Testis (tissue), 3 donors: ENCODE results near the gene FBXO4. TPM values are rescaled to one million over a fixed set of nuclear protein-coding genes. Genes with fewer than 3 reads are reported as not detected.
"Not testable (repeated sequence)": the region's sequence is repeated elsewhere in the genome, so short reads cannot be mapped to it uniquely, and the experiment has no call there.

Experiments used
- DNase-seq: peaks from one replicate; pipeline ENCODE4 v3.0.0-alpha.2; 2019
- H3K27ac ChIP-seq, 2 donors: fragments of 200-600 bp; sonication (generic); one replicate each; pipeline ENCODE4 v1.5.1; 2019
- H3K27me3 ChIP-seq: fragments of 200-600 bp; sonication (generic); one replicate; pipeline ENCODE4 v1.5.1; 2019
- H3K36me3 ChIP-seq: fragments of 200-600 bp; sonication (generic); one replicate; pipeline ENCODE4 v1.5.1; 2017; ENCODE audit warnings: low read depth; ENCODE audit errors: missing control alignments
- H3K4me1 ChIP-seq: fragments of 200-600 bp; sonication (generic); one replicate; pipeline ENCODE4 v1.5.1; 2019
- H3K4me3 ChIP-seq, 2 donors: fragments of 200-600 bp; sonication (generic); one replicate each; pipeline ENCODE4 v1.5.1; 2017 to 2019
- H3K9me3 ChIP-seq: fragments of 200-600 bp; sonication (generic); one replicate; pipeline ENCODE4 v1.5.1; 2017
- CTCF ChIP-seq, 3 experiments: fragments of 450-650 bp in 2 of 3; fragments of 200-600 bp in 1 of 3; sonication (generic) in 1 of 3; IDR thresholded peaks; one replicate each; pipeline ENCODE4 v1.5.1; 2016 to 2019; ENCODE audit warnings: antibody characterized with exemption in 3 of 3, mild to moderate bottlenecking in 2 of 3, moderate library complexity in 1 of 3
- POLR2A ChIP-seq: fragments of 450-650 bp; IDR thresholded peaks from one replicate; pipeline ENCODE4 v1.6.1; 2017; ENCODE audit warnings: antibody characterized with exemption, mild to moderate bottlenecking, moderate library complexity
- WGBS, 2 donors: methylation state at CpG; one replicate each; pipeline ENCODE4 v1.1.5; 2018; 5-methylcytosine and 5-hydroxymethylcytosine counted together
- intact Hi-C: fragments of 100-400 bp; cut with DNase I; formaldehyde crosslinking; loops from one replicate; pipeline ENCODE4 v1.15.1; 2023; ENCODE audit warnings: low total_unique reads
- polyA plus RNA-seq: library from polyadenylated mRNA; stranded (reverse); fragments of 350-450 nt; fragmentation: Illumina TruSeq; extraction: RNeasy Lipid Tissue Mini Kit (QIAGEN cat#74804); gene quantifications from one replicate; pipeline ENCODE4 v1.2.3, GENCODE V29; 2014; ENCODE audit warnings: low read depth, low replicate concordance; ENCODE audit not compliant: insufficient read depth
- total RNA-seq, 2 donors: library from RNA; depleted of rRNA; stranded (reverse); fragments of >200 nt; gene quantifications; one replicate each; pipeline ENCODE4 v1.2.3, GENCODE V29; 2016

FBXO4 gene
- total and polyA plus RNA-seq, 3 donors from 2014 or later, result 15.1 to 27.1 (median 15.5) TPM

GRCh38 chr5:41927604-41928003 is 2.5 kb downstream of the FBXO4 start:
- no peaks in the 10 kb centered on the region for H3K9me3 ChIP-seq
- intact Hi-C loops, result no loop called here
- H3K36me3 ChIP-seq, result no peaks in the 10 kb centered on the region
- H3K4me3 ChIP-seq, result no peak overlapping the region
- H3K27me3 ChIP-seq, result no peaks in the 10 kb centered on the region
- TF ChIP-seq CTCF (IDR thresholded peaks at IDR 0.05), result no peak
- no peak for TF ChIP-seq POLR2A
- no peak for DNase-seq
- H3K27ac ChIP-seq, result no peak overlapping the region
- peaks cover 6% of the 10 kb centered on the region for H3K4me1 ChIP-seq
- WGBS, 2 donors, result 86 to 89% methylated on average over 4 of the region's 4 CpGs

DNA sequence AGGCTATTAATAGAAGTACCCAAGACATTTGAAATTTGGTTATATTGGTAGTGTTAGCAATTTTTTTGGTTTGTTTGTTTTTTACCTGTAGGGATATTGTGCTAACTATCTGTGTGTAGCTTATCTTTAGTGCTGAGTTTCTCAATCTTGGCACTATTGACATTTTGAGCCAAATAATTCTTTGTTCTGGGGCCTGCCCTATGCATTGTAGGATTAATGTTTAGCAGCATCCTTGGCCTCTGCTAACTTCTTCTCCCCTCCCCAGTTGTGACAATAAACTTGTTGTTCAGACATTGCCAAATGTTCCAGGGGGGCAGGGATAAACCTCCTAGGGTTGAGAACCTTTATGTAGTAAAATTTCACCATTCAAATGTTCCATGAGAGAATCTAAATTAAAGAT is 4.0 kb downstream of the FBXO4 start:
- no peak overlapping the region for H3K4me3 ChIP-seq
- H3K27ac ChIP-seq, result no peak overlapping the region
- DNase-seq, result no peak
- H3K4me1 ChIP-seq, result peaks cover 6% of the 10 kb centered on the region
- intact Hi-C loops, result no loop called here
- no peaks in the 10 kb centered on the region for H3K9me3 ChIP-seq
- no peak for TF ChIP-seq POLR2A
- TF ChIP-seq CTCF (IDR thresholded peaks at IDR 0.05), result no peak
- H3K36me3 ChIP-seq, result no peaks in the 10 kb centered on the region
- no peaks in the 10 kb centered on the region for H3K27me3 ChIP-seq

- H3K36me3 ChIP-seq, result no peaks in the 10 kb centered on the region
- no peaks in the 10 kb centered on the region for H3K9me3 ChIP-seq
- TF ChIP-seq CTCF (IDR thresholded peaks at IDR 0.05) (no peak), POLR2A (no peak)
- H3K4me1 ChIP-seq, result peaks cover 4% of the 10 kb centered on the region
- intact Hi-C loops, result no loop called here
- H3K27me3 ChIP-seq, result no peaks in the 10 kb centered on the region
- WGBS, 2 donors, result 95 to 97% methylated on average over 2 of the region's 2 CpGs
- no peak overlapping the region for H3K4me3 ChIP-seq
- no peak overlapping the region for H3K27ac ChIP-seq
- DNase-seq, result no peak
These were observed 7.7 kb downstream of the FBXO4 start for GRCh38 chr5:41932770-41933169.

- Histone ChIP-seq H3K27ac (no peak overlapping the region), H3K4me1 (peaks cover 4% of the 10 kb centered on the region), H3K4me3 (no peak overlapping the region), H3K36me3 (no peaks in the 10 kb centered on the region), H3K27me3 (no peaks in the 10 kb centered on the region), H3K9me3 (no peaks in the 10 kb centered on the region)
- TF ChIP-seq POLR2A (no peak), CTCF (IDR thresholded peaks at IDR 0.05) (no peak)
- intact Hi-C loops, result no loop called here
- DNase-seq, result no peak
These were observed 10.5 kb downstream of the FBXO4 start for GRCh38 chr5:41935544-41935943.

GRCh38 chr5:41940641-41941040 is 15.6 kb downstream of the FBXO4 start:
- intact Hi-C loops, result no loop called here
- no peaks in the 10 kb centered on the region for H3K9me3 ChIP-seq
- TF ChIP-seq CTCF (IDR thresholded peaks at IDR 0.05) (no peak), POLR2A (no peak)
- no peaks in the 10 kb centered on the region for H3K36me3 ChIP-seq
- no peaks in the 10 kb centered on the region for H3K27me3 ChIP-seq
- peaks cover 1% of the 10 kb centered on the region for H3K4me1 ChIP-seq
- no peak for DNase-seq
- H3K4me3 ChIP-seq, result no peak overlapping the region
- 95 to 96% methylated on average over 1 of the region's 1 CpG for WGBS, 2 donors
- H3K27ac ChIP-seq, result no peak overlapping the region

GRCh38 chr5:41945332-41945955 is 20.4 kb downstream of the FBXO4 start:
- H3K36me3 ChIP-seq, H3K27me3 ChIP-seq, H3K4me1 ChIP-seq, H3K27ac ChIP-seq, intact Hi-C loops, H3K4me3 ChIP-seq, DNase-seq, H3K9me3 ChIP-seq: not testable (repeated sequence)
- 66 to 72% methylated on average over 7 of the region's 7 CpGs for WGBS, 2 donors
